ENCODE data around the gene EFNB2.

The EFNB2 gene

GRCh38 chr13:106524108-106524507 is 11.4 kb downstream of the EFNB2 start:
- no peak for DNase-seq

DNA sequence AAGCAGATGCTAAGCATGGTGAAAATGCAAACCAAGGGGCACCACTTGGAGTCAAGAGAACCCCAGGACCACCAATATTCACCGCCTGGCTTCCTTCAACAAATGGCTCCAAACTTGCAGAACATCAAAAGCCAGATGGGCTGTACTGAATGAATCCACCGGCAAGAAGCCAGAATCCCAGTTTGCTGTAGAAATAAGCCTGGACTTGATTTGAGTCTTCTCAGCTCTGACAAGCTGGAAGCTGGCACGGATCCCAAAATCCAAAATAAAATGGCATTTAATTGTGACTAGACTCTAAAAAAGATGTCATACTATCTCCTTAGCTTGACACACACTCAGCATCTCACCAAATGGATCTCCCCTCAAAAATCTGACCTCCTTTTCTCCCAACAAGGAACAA is 11.9 kb downstream of the EFNB2 start:
- DNase-seq: no peak

DNA sequence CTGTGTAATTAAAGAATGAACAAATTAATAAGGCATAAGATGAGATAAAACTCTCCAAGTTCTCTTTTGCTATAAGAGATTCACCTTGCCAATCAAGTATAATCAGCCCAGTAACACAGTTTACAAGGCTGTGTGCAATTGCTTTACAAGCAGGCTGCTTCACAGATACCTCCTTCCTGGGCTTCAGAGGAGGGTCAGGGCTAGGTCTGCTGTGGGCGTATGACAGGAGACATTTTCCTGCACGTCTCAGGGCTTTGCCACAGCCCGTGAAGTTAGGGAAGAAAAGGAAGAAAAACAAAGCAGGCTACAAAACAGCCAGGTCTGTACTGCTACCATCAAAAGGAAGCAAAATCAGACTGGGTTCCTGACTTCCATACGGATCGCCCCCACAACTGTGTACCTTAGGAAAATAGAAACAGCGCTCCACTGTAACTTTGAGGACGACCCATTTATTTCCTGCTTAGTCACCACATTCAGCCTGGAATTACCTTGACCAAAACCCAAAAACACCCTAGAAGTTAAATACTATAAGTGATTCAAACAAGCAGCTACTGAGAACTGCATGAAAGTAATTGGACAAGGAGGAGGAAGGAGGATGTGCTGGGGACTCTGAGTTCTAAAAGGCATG is 12.4 kb downstream of the EFNB2 start:
- no peak for DNase-seq

- no peak for DNase-seq
Measured at GRCh38 chr13:106522112-106522705, 13.3 kb downstream of the EFNB2 start.

DNA sequence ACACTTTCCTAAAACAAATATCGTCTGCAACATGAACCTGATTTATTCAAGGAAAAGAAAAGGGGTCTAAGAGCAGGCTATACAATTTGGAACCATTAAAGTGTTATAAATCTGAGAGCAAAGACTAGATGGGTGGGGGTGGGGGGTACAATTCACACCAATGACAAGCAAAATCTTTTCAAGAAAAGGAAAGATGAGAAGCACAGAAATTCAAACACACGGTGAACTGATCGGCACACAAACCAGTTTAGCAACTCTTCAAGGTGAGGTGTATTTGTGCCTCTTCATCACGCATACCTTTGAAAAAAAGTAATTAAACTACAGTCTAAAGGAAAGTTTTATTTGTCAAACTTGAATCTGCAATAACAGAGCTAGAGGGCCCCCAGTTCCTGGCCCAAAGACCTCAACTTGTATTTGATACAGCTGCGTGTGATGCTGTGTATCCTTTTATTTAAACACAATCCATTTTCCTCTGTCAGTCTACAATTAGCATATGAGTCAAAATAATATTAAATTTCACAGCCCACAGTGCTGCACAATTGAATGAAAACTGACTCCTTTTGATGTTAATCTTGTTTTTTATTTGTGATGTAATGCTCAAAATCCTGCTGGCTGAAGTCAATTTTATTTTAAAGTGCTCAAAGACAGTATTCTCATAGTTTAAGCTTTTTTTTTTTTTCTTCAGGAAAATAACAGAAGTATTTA is 14.2 kb downstream of the EFNB2 start:
- DNase-seq: no peak

GRCh38 chr13:106520251-106521054 is 15.0 kb downstream of the EFNB2 start:
- DNase-seq: no peak

DNA sequence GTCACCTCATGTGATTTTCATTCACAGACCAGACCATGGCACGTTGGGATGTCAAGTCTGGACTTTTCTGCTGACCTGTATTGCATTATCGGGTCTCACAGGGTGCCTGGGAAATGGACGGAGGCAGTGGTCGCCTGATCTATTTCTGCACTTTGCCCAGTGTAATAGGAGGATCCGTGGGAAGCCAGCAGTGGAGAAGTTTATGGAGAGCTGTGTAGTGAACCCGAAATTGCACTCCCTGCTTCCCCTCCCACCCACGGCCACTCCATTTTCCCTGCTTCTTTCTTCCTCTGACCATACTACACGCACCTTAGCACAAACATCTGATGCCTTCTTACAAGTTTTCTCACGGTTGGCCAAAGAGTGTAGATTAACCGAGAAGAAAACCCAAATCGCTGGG is 16.9 kb downstream of the EFNB2 start:
- no peak for DNase-seq

GRCh38 chr13:106517109-106517847 is 18.2 kb downstream of the EFNB2 start:
- no peak for DNase-seq

DNA sequence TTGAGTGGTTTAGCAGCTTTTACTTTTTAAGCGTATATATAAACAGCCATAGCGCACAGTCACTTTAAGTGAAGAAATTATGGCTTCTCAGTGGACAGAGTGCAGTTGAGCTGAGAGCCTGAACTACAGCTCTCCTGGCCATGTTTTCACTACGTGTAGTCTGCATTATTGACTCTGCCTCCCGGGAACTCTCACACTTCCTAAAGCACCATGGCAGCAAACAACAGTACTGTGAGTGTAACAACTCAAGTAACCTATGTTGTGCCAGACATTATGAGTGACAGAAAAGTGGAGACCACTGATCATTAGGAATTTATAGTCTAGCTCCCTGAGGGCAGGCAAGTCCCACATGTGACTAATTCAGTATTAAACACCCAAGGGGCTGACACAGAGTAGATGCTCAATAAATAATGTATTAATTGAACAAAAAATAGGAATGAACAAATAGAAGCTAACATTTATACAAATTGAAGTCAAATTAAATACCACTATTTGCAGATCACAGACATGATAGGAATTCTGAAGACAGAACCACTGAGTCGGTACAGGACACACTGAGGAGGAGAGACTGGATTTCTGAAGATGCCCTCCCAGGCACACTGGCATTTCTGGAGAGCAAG is 19.7 kb downstream of the EFNB2 start:
- no peak for DNase-seq

GRCh38 chr13:106514928-106515634 is 20.4 kb downstream of the EFNB2 start:
- DNase-seq: no peak

DNA sequence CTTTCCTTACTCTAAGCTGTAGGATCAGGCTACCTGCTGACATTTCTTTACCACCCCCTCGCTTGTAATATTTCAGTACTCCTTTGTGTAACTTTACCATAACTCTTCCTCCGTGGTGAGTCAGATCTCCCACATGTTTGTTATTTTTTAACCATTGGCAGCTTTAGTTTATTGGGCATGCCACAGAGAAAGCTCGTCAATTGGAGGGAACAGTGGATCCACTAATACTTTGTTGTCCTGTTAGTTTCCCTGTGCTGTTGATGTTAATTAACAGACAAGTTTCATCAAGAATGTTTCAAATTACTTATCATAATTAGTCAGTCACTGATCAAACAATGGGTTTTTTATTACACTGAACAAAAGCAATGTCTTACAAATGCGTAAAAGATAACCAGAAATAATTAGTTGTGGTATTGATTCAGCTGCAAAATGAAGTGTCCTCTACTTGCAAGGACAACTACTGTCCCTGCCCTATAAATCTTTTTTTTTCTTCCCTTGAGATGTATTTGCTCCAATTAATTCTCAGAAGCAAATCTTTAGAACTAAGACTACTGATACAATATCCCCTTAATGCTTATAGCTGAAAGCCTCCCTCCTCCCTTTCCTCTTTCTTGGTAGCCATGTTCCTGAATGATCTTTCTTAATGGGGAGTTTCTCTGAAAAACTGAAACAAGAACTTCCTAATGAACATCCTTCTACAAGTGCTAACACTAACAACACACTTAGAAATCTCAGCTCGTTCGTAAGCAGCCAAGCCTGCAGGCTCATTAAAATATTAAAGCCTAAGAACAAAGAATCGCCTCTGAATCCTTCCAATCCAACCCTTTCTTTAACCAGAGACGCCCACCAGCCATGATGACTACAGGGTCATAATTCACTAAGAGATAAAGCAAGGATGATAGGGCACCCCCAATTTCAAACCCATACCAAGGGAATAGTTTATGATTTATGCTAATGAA is 22.2 kb downstream of the EFNB2 start:
- no peak for DNase-seq

DNA sequence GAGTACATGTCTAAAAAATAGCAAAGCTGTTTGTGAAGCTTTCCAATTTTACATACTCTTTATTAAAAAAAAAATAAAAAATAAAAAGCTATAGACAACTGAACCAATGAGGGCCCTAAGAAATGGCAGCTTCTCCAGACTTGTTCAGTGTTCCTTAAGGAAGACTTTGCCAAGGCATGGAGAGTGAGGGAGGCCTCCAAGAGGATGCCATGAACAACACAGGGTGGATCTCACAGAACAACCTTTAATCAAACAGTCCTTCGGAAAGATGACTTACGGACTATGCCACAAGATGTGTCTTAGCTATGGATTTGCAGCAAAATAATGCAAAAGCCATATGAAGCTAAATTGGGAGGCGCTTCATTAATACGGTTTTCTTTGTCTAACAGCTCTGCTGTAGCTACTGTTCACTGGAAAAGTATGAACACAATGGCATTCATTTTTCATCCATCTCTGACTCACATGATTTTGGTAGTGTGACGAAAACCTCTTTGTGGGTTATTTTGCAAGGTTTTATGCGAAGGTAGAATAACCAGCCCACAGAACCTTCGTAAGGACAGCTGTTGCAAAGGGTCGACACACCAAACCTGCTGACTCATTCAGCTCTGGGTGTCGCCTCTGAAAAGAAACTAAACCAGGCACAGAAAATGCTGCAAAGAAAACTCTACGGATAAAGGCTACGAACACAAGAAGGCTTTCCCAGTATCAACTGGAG is 27.7 kb downstream of the EFNB2 start:
- DNase-seq: no peak

DNA sequence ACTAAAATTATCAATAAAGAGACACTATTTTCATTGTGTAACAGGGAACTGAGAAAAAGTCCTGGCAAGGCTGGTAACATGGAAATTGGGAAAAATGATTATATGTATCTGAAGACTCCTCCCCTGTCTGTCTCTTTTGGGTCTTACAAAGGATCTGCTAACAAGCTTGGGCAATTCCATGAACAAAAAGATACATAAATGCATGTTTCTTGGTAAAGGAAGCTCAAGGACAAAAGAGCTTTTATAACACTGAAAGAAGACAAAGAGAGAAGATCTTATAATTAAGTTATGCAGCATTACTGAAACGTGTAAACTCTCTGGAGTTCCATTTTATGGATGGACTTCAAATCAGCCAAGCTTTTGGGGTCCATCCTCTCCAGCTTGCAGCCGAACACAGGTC is 29.2 kb downstream of the EFNB2 start:
- no peak for DNase-seq

- no peak for DNase-seq
Measured at GRCh38 chr13:106505732-106506131, 29.7 kb downstream of the EFNB2 start.

DNA sequence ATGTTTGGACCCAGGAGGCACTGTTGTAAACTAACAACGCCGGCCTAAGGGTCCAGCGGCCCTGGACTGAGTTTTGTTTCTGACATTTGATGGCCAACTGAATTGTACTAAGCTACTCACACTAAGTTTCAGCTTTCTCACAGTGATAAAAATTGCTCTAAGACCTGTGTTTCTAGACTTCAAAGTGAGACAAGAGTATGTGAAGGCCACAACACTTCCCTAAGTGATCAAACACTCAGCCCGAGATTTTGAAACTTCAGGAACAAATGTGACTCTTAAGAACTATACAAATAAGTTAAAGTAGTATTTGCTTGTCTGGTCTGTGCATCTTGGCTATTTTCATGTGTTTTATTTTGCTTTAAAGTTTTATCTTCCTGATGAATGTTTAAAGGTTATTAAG is 30.2 kb downstream of the EFNB2 start:
- DNase-seq: no peak

DNA sequence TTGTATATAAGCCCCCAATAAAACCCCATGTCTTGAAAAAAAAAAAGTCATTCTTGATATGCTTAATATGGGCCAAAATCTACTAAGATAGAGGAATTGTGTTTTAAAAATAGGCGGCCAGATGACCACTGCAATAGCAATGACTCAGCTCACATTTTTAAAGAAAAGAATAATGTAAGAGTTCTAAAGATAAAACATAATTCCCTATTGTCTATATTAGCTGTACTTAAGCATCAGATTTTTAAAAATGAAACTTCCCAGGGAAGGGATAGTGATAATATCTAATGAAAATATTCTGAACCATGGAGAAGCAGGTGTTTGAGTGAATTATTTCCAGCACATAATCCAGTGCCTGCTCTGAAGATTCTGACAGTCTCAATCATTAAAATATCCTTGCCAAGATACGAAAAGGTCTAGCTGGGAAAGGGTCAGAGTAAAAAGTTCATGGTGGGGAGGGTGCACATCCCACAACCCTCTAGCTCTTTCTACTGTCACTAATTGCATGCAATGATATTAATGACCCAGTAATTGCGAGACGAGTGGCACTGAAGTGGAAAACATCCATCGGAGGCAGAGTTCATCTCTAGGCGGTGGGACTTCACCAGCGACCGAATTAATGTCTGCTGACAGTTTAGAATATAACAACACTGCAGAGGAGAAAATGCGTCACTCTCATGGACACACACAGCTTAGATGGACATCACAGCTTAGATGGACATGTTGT is 31.6 kb downstream of the EFNB2 start:
- no peak for DNase-seq

DNA sequence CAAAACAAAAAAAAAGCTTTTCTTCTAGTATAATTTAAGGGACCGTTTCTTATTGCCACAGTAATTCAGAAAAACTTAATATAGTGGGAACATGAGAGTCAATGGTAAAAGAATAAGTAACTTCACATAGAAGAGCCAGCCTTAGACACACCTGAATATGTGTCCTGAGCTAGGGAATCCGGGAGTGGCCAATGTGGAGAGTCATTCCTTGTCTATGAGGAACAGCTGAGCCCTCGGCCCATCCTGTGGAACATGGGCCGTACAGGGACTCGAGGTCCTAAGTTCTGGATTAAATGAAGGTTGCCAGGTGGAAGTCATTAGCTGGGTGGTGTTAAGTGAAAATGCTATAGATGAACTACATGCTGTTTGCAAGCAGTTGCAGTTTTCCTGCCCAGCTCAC is 32.2 kb downstream of the EFNB2 start:
- no peak for DNase-seq

GRCh38 chr13:106500445-106500844 is 35.0 kb downstream of the EFNB2 start:
- DNase-seq: no peak

- no peak for DNase-seq
Measured at GRCh38 chr13:106499896-106500295, 35.6 kb downstream of the EFNB2 start.

Measured in cortex of kidney (tissue), 1 donor.